ENCODE measurements around the gene FKBP10.
A peak's percentile ranks its signal among the peaks of the same experiment; 100 is the strongest.

The FKBP10 gene

GRCh38 chr17:41860254-41860931, 47.6 kb downstream of the FKBP10 start:
- DNase-seq (ENCODE audit: low read depth in 1 of 2, low spot score in 1 of 2), result no peak
- Histone ChIP-seq H3K4me3 (replicated peaks; ENCODE audit: insufficient read depth, low read length) (no peak overlapping the region), H3K27ac (replicated peaks) (no peak overlapping the region), H3K27me3 (ENCODE audit: insufficient read depth, poor library complexity, severe bottlenecking) (no peaks in the 10 kb centered on the region)
- TF ChIP-seq SPI1 (IDR thresholded peaks at IDR 0.05; ENCODE audit: borderline replicate concordance, low read depth), result no peak
- TF ChIP-seq POLR2AphosphoS5 (IDR thresholded peaks at IDR 0.05; ENCODE audit: low read depth), result no peak
- no peak for TF ChIP-seq CTCF (IDR thresholded peaks at IDR 0.05; ENCODE audit: insufficient read depth, low read length)
- TF ChIP-seq REST (IDR thresholded peaks at IDR 0.05; ENCODE audit: insufficient replicate concordance, low read depth), result no peak
- no peak for TF ChIP-seq GABPA (IDR thresholded peaks at IDR 0.05; ENCODE audit: low read depth)

GRCh38 chr17:41863074-41863848, 50.5 kb downstream of the FKBP10 start:
- no peak for DNase-seq (ENCODE audit: low read depth in 1 of 2, low spot score in 1 of 2)
- Histone ChIP-seq H3K4me3 (replicated peaks; ENCODE audit: insufficient read depth, low read length) (no peak overlapping the region), H3K27ac (replicated peaks) (no peak overlapping the region), H3K27me3 (ENCODE audit: insufficient read depth, poor library complexity, severe bottlenecking) (no peaks in the 10 kb centered on the region)
- TF ChIP-seq CTCF (IDR thresholded peaks at IDR 0.05; ENCODE audit: insufficient read depth, low read length), result no peak
- TF ChIP-seq SPI1 (IDR thresholded peaks at IDR 0.05; ENCODE audit: borderline replicate concordance, low read depth), result no peak
- no peak for TF ChIP-seq REST (IDR thresholded peaks at IDR 0.05; ENCODE audit: insufficient replicate concordance, low read depth)
- TF ChIP-seq POLR2AphosphoS5 (IDR thresholded peaks at IDR 0.05; ENCODE audit: low read depth), result no peak
- TF ChIP-seq GABPA (IDR thresholded peaks at IDR 0.05; ENCODE audit: low read depth), result no peak

GRCh38 chr17:41864498-41864835, 51.7 kb downstream of the FKBP10 start:
- DNase-seq (ENCODE audit: low read depth in 1 of 2, low spot score in 1 of 2), result no peak
- no peaks in the 10 kb centered on the region for H3K27me3 ChIP-seq (ENCODE audit: insufficient read depth, poor library complexity, severe bottlenecking)
- H3K27ac ChIP-seq (replicated peaks), result peak overlapping the region; percentile 77
- H3K4me3 ChIP-seq (replicated peaks; ENCODE audit: insufficient read depth, low read length), result peak overlapping the region; percentile 97
- no peak for TF ChIP-seq REST (IDR thresholded peaks at IDR 0.05; ENCODE audit: insufficient replicate concordance, low read depth)
- TF ChIP-seq CTCF (IDR thresholded peaks at IDR 0.05; ENCODE audit: insufficient read depth, low read length), result no peak
- TF ChIP-seq POLR2AphosphoS5 (IDR thresholded peaks at IDR 0.05; ENCODE audit: low read depth), result no peak
- no peak for TF ChIP-seq GABPA (IDR thresholded peaks at IDR 0.05; ENCODE audit: low read depth)
- no peak for TF ChIP-seq SPI1 (IDR thresholded peaks at IDR 0.05; ENCODE audit: borderline replicate concordance, low read depth)
